Adipose tissue (tissue), 3 donors: ENCODE results near the gene RANBP9. TPM values are rescaled to one million over a fixed set of nuclear protein-coding genes. Genes with fewer than 3 reads are reported as not detected.

Source experiments
- H3K27ac ChIP-seq: one replicate; pipeline ENCODE4 v1.5.1; 2013; ENCODE audit warnings: low read depth, low read length
- WGBS, 3 donors: extraction: QIAGEN DNeasy Blood & Tissue Kit; methylation state at CpG; one replicate each; pipeline ENCODE4 v1.1.7; 2013; 5-methylcytosine and 5-hydroxymethylcytosine counted together
- polyA plus RNA-seq, 3 donors: library from polyadenylated mRNA; stranded (reverse); fragments of 200-250 nt; gene quantifications; one replicate each; pipeline ENCODE4 v1.2.3, GENCODE V29; 2013
- donor health status: healthy with polysubstance abuse.
- donor health status: Bipolar disorder and iron deficiency.
- donor health status: healthy.

Gene RANBP9
- polyA plus RNA-seq, 3 donors: 10.6 to 24.9 (median 20.7) TPM

DNA sequence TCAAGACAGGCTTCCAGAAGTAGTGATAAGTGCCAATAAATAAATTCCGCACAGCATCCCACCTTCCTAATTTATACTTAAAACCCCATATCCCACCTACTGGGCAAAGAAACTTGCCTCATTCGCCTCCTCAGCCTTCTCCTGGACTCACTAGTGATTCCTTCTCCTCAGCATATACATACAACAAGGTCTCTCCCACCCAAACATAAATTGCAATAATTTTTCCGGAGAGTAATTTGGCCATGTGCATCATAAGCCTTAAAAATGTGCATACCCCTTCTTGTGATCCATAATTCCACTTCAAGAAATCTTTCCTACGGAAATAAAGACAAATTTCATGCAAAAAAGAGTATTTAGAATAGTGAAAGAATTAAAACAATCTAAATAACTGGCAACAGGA lies 26.8 kb downstream of the RANBP9 start:
- no peak overlapping the region for H3K27ac ChIP-seq
- 88 to 97% (median 96%) methylated on average over 4 of the region's 4 CpGs for WGBS, 3 donors

DNA sequence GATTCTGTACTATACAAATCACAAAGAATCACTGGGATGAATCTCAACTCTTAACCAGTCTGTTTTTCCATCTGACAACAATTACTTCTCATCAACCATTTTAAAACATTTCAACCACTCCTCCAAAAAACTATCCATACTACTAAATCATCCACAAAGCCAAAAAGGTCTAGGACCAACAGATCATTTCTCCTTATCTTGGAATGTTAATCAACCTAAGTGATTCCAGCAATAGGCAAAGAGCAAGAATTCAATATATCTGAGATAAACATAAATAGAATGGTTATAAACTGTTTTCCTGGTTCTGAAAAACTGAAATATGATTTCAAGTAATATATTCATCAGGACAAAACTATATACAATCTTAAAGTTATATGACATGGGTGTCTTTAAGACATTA lies 28.6 kb downstream of the RANBP9 start:
- H3K27ac ChIP-seq: no peak overlapping the region

DNA sequence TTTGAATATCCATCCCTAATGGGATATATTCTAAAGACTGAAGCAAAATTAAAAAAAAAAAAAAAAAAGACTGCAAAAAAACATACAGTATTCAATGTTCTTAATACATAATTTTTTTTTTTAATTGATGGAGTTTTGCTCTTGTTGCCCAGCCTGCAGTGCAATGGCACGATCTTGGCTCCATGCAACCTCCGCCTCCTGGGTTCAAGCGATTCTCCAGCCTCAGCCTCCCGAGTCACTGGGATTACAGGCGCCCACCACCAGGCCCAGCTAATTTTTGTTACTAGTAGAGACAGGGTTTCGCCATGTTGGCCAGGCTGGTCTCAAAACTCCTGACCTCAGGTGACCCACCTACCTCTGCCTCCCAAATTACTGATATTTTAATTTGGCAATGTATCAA lies 29.3 kb downstream of the RANBP9 start:
- WGBS, 3 donors: 97 to 99% (median 99%) methylated on average over 6 of the region's 6 CpGs
- no peak overlapping the region for H3K27ac ChIP-seq

DNA sequence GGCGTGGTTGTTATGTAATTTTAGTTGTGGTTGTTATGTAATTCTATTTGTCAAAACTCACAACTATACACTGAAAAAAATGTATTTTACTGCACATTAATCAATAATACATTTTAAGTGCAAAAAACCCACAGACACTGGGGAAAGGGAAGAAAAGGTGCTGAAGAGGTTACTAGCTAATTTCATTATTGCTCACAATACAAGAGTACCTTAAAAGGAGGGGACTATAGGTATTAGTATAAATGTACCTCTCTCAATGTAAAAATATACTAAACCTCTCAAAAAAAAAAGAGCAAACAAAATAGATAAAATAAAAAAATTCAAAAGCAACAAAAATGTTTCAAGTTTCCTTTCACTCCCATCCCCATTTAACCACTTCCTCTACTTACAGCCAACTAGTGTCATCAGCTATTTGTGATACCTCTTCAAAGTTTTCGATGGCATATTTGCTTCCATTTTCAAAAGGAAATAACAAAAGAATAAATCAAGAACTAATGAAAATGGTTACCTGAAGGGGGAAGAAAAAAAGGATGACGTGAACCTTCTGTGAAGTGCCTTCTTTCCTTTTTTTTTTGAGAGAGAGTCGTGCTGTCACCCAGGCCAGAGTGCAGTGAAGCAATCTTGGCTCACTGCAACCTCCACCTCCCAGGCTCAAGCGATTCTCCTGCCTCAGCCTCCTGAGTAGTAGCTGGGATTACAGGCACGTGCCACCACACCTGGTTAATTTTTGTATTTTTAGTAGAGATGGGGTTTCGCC lies 30.2 kb downstream of the RANBP9 start:
- no peak overlapping the region for H3K27ac ChIP-seq
- WGBS, 3 donors: 59 to 88% (median 70%) methylated on average over 7 of the region's 7 CpGs

DNA sequence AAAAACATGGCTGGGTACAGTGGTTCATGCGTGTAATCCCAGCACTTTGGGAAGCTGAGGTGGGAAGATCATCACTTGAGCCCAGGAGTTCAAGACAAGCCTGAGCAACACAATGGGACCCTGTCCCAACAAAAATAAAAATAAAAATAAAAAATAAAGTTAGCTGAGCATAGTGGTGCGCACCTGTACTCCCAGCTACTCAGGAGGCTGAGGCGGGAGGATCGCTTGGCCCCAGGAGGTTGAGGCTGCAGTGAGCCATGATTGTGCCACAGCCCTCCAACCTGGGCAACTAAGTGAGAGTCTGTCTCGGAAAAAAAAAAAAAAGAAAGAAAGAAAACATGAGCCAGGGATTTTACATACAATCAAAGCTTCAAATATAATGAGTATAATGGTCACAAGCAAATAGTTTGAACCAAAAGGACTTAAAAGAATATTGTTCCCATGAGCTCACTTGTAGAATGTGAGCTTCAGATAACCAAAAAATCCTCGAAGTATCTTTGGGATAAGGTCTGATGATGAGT lies 31.1 kb downstream of the RANBP9 start:
- WGBS, 3 donors: 98 to 99% (median 99%) methylated on average over 6 of the region's 6 CpGs
- no peak overlapping the region for H3K27ac ChIP-seq

DNA sequence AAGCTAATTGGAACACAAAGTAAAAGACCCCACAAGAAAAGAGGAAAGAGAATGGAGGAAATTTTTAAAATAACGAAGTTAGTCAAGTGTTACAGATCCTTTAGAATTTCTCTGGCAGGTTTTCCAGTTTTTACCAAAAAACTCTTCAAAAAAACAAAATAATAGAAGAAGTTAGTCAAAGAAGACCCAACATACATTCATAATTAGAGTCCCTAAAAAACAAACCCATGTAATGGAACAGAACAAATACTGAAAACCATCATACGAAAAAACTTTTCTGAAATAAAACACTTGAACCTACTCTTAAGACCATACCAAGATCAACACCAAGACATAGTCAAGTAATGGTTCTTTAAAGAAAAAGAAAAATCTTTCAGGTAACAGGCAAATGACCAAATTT lies 31.6 kb downstream of the RANBP9 start:
- 98 to 99% (median 98%) methylated on average over 2 of the region's 2 CpGs for WGBS, 3 donors
- H3K27ac ChIP-seq: no peak overlapping the region

DNA sequence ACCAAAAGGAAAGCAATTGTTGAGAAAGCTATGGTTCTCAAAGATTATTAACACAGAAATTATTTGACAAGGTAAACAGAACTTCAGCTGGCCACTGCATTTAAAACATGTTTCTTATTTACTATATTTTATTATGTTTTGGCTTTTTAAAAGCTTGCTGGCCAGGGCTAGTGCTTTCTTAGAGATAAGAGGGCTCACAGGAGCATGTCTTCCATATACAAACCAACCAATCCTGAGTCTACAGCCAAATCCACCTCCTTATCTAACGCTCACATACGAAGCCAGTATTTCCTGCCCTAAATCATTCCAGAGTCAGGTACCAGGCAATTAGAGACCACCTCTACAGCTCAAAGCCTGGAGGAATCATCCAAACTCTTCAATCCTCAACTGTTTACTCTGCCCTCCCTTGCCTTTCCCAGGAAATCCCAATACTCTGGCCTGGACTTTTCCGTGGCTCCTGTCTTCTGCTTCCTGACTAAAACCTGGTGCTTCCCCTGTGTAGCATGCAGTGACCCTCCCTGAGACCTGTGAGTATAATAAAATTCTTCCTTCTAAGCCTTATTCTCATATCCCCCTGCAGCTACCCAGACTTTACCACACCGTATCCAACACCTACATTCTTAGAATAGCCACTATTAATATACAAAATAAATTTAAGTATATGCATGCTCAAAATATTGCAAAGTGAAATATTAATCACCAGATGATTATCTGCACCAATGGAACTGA lies 33.2 kb downstream of the RANBP9 start:
- WGBS, 3 donors: 43 to 62% (median 59%) methylated on average over 4 of the region's 4 CpGs
- no peak overlapping the region for H3K27ac ChIP-seq

DNA sequence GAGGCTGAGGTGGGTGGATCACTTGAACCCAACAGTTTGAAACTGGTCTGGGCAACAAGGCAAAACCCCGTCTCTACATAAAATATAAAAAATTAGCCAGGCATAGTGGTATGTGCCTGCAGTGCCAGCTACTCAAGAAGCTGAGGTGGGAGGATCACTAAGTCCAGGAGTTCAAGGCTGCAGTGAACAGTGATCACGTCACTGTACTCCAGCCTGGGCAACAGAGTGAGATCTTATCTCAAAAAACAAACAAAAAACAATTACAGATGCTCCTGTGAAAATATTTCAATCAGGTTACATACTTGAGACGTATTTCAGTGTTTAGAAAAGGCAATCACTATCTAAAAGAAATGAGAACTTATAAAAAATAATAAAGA lies 33.8 kb downstream of the RANBP9 start:
- 29 to 88% (median 75%) methylated on average over 3 of the region's 3 CpGs for WGBS, 3 donors
- H3K27ac ChIP-seq: no peak overlapping the region

DNA sequence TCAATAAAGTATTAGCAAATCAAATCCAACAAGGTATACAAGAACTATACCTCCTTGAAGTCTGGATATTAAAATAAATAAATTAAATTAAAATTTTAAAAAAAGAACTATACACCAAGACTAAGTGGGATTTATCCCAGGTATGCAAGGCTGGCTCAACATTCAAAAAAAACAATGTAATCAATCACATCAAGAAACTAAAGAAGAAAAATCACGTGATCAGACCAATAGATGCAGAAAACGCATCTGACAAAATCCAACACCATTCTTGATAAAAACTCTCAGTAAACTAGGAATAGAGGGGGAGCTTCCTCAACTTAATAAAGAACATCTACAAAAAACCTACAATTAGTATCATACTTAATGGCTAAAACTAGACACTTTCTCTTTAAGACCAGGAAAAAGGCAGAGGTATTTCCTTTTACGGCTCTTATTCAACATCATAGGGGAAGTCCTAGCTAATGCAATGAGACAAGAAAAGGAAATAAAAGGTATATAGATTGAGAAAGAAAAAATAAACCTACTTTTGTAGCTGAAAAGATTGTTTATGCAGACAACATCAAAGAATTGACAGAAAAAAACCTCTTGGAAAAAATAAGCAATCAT lies 35.0 kb downstream of the RANBP9 start:
- no peak overlapping the region for H3K27ac ChIP-seq
- WGBS, 3 donors: 85 to 95% (median 87%) methylated on average over 3 of the region's 3 CpGs

DNA sequence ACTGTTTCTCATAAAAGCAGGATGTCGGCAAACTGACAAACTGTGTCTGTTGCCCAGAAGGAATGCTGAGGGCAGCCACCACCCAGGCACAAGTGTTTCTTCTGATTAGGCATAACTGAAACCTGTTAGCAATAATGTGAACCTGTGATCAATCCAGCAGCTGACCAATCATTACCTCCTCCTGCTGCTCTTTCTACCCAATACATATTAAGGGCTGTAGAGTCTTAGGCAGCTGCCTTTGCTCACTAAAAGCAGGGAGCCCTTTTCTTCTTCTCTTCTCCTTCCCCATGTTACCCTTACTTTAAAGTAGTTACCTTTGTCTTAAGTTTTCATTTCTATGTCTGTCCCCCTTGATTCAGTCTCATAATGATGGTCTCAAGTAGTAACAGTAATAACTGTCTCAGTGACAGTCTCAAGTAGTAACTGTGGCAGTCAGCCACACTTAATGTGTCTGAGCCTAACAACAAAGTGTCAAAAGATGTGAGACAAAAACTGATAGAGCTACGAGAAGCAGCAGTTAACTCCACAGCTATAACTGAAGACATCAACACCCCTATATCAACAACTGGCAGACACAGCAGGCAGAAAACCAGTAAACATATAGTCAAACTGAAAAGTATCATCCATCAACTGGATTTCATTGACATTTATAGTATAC lies 37.0 kb downstream of the RANBP9 start:
- no peak overlapping the region for H3K27ac ChIP-seq
- 78 to 88% (median 81%) methylated on average over 2 of the region's 2 CpGs for WGBS, 3 donors

DNA sequence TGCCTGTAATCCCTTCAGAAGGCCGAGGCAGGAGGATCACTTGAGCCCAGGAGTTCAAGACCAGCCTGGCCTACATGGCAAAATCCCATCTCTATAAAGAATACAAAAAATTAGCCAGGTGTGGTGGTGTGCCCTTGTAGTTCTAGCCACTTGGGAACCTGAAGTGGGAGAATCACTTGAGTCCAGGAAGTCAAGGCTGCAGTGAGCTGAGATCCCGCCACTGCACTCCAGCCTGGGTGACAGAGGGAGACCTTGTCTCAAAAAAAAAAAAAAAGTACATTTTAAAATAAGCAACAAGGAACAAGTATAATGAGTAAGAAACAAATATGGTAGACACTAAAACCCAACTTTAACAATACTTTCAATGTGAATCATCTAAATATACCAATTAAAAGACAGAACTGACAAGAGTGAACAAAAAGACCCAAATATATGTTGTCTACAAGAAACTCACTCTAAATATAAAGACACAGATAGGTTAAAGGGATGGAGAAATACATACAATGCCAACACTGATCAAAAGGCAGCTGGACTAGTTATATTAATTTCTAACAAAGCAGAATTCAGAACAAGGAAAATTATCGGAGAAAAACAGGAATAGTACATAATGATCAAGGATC lies 37.7 kb downstream of the RANBP9 start:
- WGBS, 3 donors: 96 to 98% (median 98%) methylated on average over 3 of the region's 3 CpGs
- no peak overlapping the region for H3K27ac ChIP-seq

DNA sequence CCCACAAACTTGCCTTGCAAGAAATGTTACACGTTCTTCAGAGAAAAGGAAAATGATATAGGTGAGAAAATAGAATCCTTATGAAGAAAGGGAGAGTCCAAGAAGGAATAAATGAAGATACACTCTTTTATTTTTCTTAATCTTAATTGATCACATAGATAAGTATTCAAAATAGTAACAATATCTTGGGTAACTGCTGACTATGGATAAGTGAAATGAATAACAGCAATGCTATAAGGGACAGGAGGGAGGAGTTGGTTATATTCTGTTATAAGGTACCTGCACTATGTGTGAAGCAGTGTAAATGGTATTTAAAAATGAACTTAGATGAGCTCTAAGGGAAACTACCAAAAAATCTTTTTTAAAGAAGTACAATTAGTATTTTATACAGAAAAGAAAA lies 38.3 kb downstream of the RANBP9 start:
- no peak overlapping the region for H3K27ac ChIP-seq
- WGBS, 3 donors: 61 to 88% (median 75%) methylated on average over 1 of the region's 1 CpG

DNA sequence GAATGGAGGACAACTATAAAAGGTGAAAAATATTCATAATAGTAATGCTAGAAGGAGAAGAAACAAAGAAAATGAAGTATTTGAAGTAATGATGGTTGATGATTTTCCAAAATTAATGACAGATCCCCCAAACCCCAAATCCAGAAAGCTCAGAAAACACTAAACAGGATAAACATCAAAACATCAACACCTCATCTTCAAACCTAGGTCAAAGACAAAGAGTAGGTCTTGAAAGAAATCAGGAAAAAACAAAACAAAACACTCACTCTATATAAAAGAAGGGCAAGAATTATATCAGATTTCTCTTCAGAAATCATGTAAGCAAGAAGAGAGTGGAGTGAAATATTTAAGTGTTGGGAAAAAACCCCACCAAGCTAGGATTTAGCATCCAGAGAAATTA lies 38.7 kb downstream of the RANBP9 start:
- no peak overlapping the region for H3K27ac ChIP-seq

DNA sequence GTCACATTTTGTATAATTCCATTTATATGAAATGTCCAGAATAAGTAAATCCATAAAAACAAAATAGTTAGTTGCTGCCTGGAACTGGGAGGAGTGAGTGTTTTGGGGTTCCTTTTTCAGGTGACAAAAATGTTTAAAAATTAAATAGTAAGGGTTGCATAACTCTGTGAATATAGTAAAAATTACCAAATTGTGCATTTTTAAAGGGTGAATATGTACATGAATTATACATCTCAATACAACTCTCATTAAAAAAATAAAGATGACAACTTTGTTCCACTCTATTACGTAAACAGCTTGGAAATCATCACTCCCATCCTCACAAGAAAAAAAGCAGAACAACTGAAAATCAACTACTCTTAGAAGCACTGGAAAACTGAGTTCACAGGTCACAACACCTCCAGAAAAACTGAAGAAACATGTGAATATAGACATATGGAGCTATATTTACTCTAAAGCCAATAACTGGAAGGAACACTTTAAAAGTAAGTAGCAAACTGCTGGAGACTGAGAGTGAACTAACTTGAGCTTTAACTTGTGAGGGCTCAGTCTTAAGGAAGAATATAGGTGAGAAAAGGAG lies 40.0 kb downstream of the RANBP9 start:
- H3K27ac ChIP-seq: no peak overlapping the region
- WGBS, 3 donors: 60 to 87% (median 84%) methylated on average over 1 of the region's 1 CpG

DNA sequence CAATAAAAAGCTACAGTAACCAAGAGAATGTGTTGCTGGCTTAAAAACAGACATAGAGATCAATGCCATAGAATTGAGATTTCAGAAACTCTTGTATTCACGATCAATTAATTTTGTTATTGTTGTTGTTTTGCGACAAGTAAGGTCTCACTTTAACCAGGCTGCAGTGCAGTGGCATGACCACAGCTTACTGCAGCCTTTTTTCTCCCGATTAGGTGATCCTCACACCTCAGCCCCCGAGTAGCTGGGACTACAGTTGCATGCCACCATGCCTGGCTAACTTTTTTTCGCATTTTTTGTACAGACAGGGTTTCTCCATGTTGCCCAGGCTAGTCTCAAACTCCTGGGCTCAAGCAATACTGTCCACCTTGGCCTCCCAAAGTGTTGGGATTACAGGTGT lies 42.2 kb downstream of the RANBP9 start:
- 94 to 96% (median 96%) methylated on average over 5 of the region's 5 CpGs for whole genome bisulfite sequencing, 3 donors
- no peak overlapping the region for H3K27ac ChIP-seq

DNA sequence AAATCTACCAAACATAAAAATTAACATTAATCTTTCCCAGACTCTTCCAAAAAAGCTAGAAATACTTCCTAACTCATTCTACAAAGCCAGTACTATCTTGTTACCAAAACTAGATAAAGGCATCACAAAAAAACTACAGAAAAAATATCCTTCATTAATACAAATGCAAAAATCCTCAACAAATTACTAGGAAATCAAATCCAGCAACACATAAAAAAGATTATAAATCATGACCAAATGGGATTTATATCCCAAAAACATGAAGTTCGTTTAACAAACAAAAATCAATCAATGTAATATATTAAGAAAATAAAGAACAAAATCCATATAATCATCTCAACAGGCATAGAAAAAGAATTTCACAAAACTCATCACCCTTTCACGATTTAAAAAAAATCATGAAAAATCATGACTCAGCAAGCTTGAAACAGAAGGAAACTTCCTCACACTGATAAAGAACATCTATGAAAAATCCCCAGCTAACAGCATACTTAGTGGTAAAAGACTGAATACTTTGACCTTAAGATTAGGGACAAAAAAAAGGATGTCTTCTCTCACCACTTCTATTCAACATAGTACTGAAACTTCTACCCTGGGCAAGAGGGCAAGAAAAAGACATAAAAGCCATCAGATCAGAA lies 43.2 kb downstream of the RANBP9 start:
- no peak overlapping the region for H3K27ac ChIP-seq
- WGBS, 3 donors: 59 to 70% (median 64%) methylated on average over 2 of the region's 2 CpGs

DNA sequence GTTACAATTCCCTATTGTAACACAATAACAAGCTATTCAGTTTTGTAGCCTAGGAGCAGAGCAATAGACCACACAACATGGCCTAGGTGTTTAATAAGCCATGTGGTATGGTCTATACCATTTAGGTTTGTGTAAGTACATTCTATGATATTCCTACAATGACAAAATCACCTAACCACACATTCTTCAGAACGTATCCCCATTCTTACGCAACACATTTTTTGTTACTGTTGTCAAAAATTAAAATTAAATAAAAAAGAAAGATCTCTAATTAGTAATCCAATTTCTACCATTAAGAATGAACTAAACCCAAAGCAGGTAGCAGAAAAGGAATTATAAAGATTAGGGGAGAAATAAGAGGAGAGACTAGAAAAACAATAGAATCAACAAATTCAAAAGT lies 44.0 kb downstream of the RANBP9 start:
- no peak overlapping the region for H3K27ac ChIP-seq
- WGBS, 3 donors: 74 to 88% (median 76%) methylated on average over 2 of the region's 2 CpGs
